Type B pancreatic cell (in vitro differentiated cells): Measurements from ENCODE around the gene SKAP1. TPM values are rescaled to one million over a fixed set of nuclear protein-coding genes. Genes with fewer than 3 reads are reported as not detected.
A peak's percentile ranks its signal among the peaks of the same experiment; 100 is the strongest.
"Not testable (repeated sequence)": the region's sequence is repeated elsewhere in the genome, so short reads cannot be mapped to it uniquely, and the experiment has no call there.

Experiments
- DNase-seq: peaks from one replicate; pipeline ENCODE4 v3.0.0; 2021; ENCODE audit warnings: mixed read lengths; ENCODE audit not compliant: unreplicated experiment; ENCODE audit errors: extremely low spot score
- H3K27ac Mint-ChIP-seq: 2 replicates; pipeline ENCODE4 v1.8.0; 2021; ENCODE audit warnings: mild to moderate bottlenecking, mixed read lengths
- H3K27me3 Mint-ChIP-seq: 2 replicates; pipeline ENCODE4 v1.8.0; 2021; ENCODE audit warnings: mixed read lengths
- H3K36me3 Mint-ChIP-seq: 2 replicates; pipeline ENCODE4 v1.8.0; 2021; ENCODE audit warnings: mixed read lengths
- H3K4me1 Mint-ChIP-seq: one replicate; pipeline ENCODE4 v1.8.0; 2021; ENCODE audit warnings: mixed read lengths; ENCODE audit not compliant: unreplicated experiment
- H3K4me3 Mint-ChIP-seq: 2 replicates; pipeline ENCODE4 v1.8.0; 2021; ENCODE audit warnings: mild to moderate bottlenecking, mixed read lengths
- H3K9me3 Mint-ChIP-seq: 2 replicates; pipeline ENCODE4 v1.8.0; 2021; ENCODE audit warnings: mixed read lengths
- CTCF ChIP-seq: fragments of 200-600 bp; sonication (generic); conservative IDR thresholded peaks from 2 replicates; pipeline ENCODE4 v1.5.0; 2021; ENCODE audit warnings: antibody characterized with exemption, mild to moderate bottlenecking
- total RNA-seq: library from RNA; stranded (reverse); gene quantifications from 2 replicates; pipeline ENCODE4 v1.2.1, GENCODE V29; 2021; ENCODE audit warnings: low replicate concordance

SKAP1 gene
- total RNA-seq, 1 donor from 2014 or later = 0.43 TPM

- no peaks in the 10 kb centered on the region for H3K4me1 Mint-ChIP-seq
Observed at GRCh38 chr17:48374650-48375230, 55.3 kb downstream of the SKAP1 start.

DNA sequence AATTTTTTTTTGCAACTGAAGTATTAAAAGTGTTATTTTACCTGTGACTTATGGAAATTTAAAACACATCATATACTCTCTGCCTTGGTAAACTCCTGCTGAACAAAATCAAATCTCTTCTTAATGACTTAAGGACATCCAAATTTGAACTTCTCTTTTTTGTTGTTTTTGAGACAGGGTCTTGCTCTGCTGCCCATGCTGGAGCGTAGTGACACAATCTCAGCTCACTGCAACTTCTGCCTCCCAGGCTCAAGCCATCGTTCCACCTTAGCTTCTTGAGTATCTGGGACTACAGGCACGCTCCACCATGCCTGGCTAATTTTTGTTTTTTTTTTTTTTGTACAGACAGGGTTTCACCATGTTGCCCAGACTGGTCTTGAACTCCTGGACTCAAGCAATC is 56.1 kb downstream of the SKAP1 start:
- Mint-ChIP-seq H3K27ac (no peak overlapping the region), H3K4me1 (no peaks in the 10 kb centered on the region), H3K4me3 (no peak overlapping the region), H3K27me3 (peaks cover 14% of the 10 kb centered on the region), H3K9me3 (no peaks in the 10 kb centered on the region), H3K36me3 (no peaks in the 10 kb centered on the region)
- DNase-seq = no peak
- TF ChIP-seq CTCF = no peak

More at GRCh38 chr17:48374650-48375230, 55.3 kb downstream of the SKAP1 start:
- H3K27ac Mint-ChIP-seq = no peak overlapping the region
- no peak overlapping the region for H3K4me3 Mint-ChIP-seq
- peaks cover 10% of the 10 kb centered on the region for H3K27me3 Mint-ChIP-seq
- TF ChIP-seq CTCF = peak; percentile 62
- no peak for DNase-seq
- H3K36me3 Mint-ChIP-seq = no peaks in the 10 kb centered on the region
- H3K9me3 Mint-ChIP-seq = no peaks in the 10 kb centered on the region

GRCh38 chr17:48373130-48373830 is 56.7 kb downstream of the SKAP1 start:
- no peak for DNase-seq
- H3K27me3 Mint-ChIP-seq = peaks cover 15% of the 10 kb centered on the region
- no peaks in the 10 kb centered on the region for H3K4me1 Mint-ChIP-seq
- no peaks in the 10 kb centered on the region for H3K36me3 Mint-ChIP-seq
- H3K9me3 Mint-ChIP-seq = no peaks in the 10 kb centered on the region
- no peak overlapping the region for H3K4me3 Mint-ChIP-seq
- TF ChIP-seq CTCF = no peak
- H3K27ac Mint-ChIP-seq = no peak overlapping the region

DNA sequence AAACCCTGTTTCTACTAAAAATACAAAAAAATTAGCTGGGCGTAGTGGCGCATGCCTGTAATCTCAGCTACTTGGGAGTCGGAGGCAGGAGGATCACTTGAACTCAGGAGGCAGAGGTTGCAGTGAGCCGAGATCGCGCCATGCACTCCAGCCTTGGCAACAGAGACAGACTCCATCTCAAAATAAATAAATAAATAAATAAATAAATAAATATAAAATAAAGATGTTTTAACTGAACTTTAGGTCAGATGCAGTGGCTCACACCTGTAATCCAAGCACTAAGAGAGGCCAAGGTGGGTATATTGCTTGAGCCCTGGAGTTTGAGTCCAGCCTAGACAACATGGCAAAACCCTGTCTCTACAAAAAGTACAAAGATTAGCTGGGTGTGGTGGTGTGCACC is 61.0 kb downstream of the SKAP1 start:
- not testable (repeated sequence) for H3K36me3 Mint-ChIP-seq, H3K27ac Mint-ChIP-seq, H3K4me3 Mint-ChIP-seq, DNase-seq, H3K9me3 Mint-ChIP-seq, H3K4me1 Mint-ChIP-seq
- peaks cover 35% of the 10 kb centered on the region for H3K27me3 Mint-ChIP-seq

DNA sequence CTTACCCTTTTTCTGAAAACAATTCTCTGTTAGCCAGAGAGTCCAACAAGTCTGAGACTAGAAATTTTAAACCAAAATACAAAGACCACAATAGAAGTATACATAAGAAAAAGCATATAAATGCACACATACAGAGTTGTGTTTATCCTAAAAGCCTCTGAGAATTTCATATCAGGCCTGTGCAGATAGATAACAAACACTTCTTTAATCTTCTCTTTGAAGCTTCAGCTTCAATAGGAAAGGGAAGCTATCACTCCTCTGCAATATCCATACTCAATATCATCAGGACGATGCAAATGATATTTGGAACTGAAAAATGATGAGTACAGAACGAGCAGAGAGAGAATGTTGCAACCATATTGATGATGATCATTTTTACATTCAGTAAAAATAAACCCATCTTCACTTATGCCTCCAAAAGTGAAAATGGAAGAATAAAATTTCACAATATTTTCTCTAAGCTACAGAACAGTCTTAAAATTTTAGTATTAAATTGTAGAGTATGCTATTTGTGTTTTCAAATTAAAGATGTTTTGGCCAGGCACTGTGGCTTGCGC is 61.6 kb downstream of the SKAP1 start:
- no peak overlapping the region for H3K27ac Mint-ChIP-seq
- H3K36me3 Mint-ChIP-seq = no peaks in the 10 kb centered on the region
- H3K4me1 Mint-ChIP-seq = no peaks in the 10 kb centered on the region
- H3K27me3 Mint-ChIP-seq = peaks cover 35% of the 10 kb centered on the region
- no peaks in the 10 kb centered on the region for H3K9me3 Mint-ChIP-seq
- TF ChIP-seq CTCF = no peak
- H3K4me3 Mint-ChIP-seq = no peak overlapping the region
- DNase-seq = no peak

- no peak for TF ChIP-seq CTCF
- no peak overlapping the region for H3K4me3 Mint-ChIP-seq
- H3K27ac Mint-ChIP-seq = no peak overlapping the region
- peaks cover 5% of the 10 kb centered on the region for H3K4me1 Mint-ChIP-seq
- no peaks in the 10 kb centered on the region for H3K36me3 Mint-ChIP-seq
- no peaks in the 10 kb centered on the region for H3K9me3 Mint-ChIP-seq
- no peak for DNase-seq
- H3K27me3 Mint-ChIP-seq = peaks cover 45% of the 10 kb centered on the region
Observed at GRCh38 chr17:48363161-48363560, 66.9 kb downstream of the SKAP1 start.

GRCh38 chr17:48360861-48361633 is 69.0 kb downstream of the SKAP1 start:
- not testable (repeated sequence) for DNase-seq, H3K4me1 Mint-ChIP-seq, H3K36me3 Mint-ChIP-seq, H3K27ac Mint-ChIP-seq, H3K4me3 Mint-ChIP-seq, H3K9me3 Mint-ChIP-seq
- H3K27me3 Mint-ChIP-seq = peaks cover 36% of the 10 kb centered on the region
